Measurements from ENCODE around the gene AKR1C3.
"Not testable (repeated sequence)": the region's sequence is repeated elsewhere in the genome, so short reads cannot be mapped to it uniquely, and the experiment has no call there.

Gene AKR1C3

GRCh38 chr10:5089865-5090264 lies 4.3 kb upstream of the AKR1C3 start:
- FAIRE-seq = no peak

DNA sequence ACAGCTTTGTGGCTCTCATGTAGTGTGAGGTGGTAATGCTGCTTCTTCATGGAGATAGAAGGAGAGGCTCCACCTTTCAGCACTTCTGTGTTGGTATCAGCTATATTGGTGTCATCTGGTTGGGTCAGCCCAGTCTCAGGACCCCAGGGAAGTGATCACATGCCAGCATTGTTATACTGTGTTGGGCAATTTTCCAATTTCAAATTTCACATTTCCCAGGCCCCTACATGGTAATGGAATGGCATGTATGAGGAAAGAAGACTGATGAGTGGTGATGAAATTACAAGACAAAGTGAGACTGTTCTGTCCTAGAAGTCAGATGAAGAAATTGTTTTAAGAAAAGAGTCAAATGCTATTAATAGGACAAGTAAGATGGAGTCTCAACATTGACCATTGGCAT lies 3.7 kb upstream of the AKR1C3 start:
- no peak for FAIRE-seq

GRCh38 chr10:5091196-5091595 lies 3.0 kb upstream of the AKR1C3 start:
- no peak for FAIRE-seq

DNA sequence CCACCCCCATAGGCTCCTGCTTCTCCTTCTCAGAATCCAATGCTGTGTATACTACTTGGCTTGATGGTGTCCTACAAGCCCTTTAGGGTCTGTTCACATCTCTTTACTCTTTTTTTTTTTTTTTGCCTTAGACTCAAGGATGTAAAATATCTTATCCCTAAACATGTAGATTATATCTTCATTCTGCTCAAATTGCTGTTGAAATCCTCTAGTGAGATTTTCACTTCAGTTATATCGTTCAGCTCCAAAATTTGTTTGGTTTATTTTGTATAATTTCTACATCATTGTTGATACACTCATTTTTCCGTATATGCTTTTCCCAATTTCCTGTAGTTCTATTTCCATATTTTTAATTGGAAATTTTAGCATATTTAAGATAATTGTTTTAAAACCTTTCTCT lies 1.8 kb upstream of the AKR1C3 start:
- FAIRE-seq = no peak

- no peak for FAIRE-seq
These were observed 1.1 kb upstream of the AKR1C3 start for GRCh38 chr10:5092848-5093790.

- no peak for FAIRE-seq
These were observed 1.5 kb downstream of the AKR1C3 start for GRCh38 chr10:5095687-5096086.

- FAIRE-seq = no peak
These were observed 1.9 kb downstream of the AKR1C3 start for GRCh38 chr10:5096108-5096507.

DNA sequence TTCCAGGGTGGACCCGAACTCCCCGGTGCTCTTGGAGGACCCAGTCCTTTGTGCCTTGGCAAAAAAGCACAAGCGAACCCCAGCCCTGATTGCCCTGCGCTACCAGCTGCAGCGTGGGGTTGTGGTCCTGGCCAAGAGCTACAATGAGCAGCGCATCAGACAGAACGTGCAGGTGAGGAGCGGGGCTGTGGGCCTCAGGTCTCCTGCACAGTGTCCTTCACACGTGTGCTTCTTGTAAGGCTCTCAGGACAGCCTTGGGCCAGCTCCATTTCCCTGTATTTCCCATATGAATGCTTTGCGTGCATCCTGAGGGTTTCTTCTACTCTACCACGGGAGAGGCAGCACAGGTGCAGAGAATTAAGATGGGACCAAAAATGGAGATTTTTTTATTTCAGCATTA lies 8.3 kb downstream of the AKR1C3 start:
- FAIRE-seq = not testable (repeated sequence)

- FAIRE-seq = no peak
These were observed 9.3 kb downstream of the AKR1C3 start for GRCh38 chr10:5103481-5103880.

DNA sequence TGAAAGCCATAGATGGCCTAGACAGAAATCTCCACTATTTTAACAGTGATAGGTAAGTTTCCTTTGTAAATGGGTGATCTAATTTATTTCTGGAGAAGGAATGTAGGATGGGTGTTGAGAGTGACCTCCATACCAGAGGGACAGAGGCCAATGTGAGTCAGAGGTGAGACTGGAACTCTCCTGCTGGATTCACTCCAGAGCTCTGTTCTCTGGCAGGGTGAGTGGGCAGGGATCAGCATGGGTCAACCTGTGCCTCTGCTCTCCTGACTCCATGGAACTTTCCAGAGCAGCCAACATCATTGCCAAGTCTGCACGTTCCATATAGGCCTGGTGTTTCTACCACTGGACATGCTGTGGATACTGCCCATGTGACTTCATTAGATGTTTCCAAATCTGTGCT lies 11.4 kb downstream of the AKR1C3 start:
- no peak for FAIRE-seq

DNA sequence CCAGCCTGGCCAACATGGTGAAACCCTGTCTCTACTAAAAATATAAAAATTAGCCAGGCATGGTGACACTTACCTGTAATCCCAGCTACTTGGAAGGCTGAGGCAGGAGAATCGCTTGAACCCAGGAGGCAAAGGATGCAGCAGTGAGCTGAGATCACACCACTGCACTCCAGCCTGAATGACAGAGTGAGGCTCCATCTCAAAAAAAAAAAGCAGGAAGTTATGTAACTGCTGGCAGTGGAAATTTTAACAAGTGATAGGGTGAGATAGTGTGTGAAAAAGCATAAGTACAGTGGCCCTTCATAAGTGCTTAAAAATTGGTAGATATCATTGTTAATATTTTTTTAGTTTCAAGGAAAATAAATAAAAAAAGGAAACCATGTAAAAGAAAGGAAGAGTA lies 12.3 kb downstream of the AKR1C3 start:
- FAIRE-seq = no peak

GRCh38 chr10:5107860-5108526 lies 13.8 kb downstream of the AKR1C3 start:
- no peak for FAIRE-seq

GRCh38 chr10:5108658-5109416 lies 14.6 kb downstream of the AKR1C3 start:
- no peak for FAIRE-seq

DNA sequence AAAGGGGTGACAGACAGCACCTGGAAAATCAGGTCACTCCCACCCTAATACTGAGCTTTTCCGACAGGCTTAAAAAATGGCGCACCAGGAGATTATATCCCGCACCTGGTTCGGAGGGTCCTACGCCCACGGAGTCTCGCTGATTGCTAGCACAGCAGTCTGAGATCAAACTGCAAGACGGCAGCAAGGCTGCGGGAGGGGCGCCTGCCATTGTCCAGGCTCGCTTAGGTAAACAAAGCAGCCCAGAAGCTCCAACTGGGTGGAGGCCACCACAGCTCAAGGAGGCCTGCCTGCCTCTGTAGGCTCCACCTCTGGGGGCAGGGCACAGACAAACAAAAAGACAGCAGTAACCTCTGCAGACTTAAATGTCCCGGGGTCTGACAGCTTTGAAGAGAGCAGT lies 15.6 kb downstream of the AKR1C3 start:
- not testable (repeated sequence) for FAIRE-seq

DNA sequence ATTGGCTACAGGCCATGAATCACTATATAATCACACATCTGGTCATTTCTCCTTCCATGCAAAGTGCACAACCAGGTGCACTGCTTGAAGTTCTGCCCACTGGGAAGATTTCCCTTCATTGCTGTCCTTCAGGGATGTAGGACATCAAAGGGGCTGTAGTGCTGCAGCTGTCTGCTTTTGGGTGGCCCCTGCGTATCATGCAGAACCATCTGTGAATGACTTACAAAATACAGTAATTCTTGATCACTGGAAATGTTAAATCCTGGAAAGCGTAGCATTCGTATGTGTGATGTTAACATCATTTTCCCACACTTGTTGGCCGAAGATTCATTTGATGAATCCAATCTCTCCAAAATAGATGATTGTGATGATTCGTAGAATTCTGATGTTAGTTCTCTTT lies 22.4 kb downstream of the AKR1C3 start:
- no peak for FAIRE-seq

GRCh38 chr10:5117026-5117425 lies 22.8 kb downstream of the AKR1C3 start:
- FAIRE-seq = no peak

- FAIRE-seq = not testable (repeated sequence)
These were observed 25.8 kb downstream of the AKR1C3 start for GRCh38 chr10:5119997-5120396.

DNA sequence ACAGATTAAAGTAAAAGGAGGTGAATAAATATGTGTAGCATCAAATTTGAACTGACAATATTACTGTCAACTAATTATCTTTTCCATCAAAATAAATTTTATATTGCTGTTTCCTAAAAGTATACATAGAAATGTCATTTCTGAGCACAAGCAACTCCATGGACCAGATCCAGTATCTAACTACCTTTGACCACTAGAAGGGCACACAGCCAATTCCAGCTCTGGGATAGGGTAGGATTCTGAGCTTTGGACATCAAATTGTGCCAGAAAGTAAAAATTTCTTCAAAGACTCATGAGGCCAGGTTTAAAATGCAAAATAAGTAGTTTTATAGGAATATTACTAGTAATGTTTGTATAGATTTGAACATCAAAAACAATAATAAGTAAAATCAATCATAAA lies 29.7 kb downstream of the AKR1C3 start:
- no peak for FAIRE-seq

GRCh38 chr10:5125315-5126044 lies 31.3 kb downstream of the AKR1C3 start:
- FAIRE-seq = no peak

GRCh38 chr10:5135581-5135980 lies 41.4 kb downstream of the AKR1C3 start:
- no peak for FAIRE-seq

DNA sequence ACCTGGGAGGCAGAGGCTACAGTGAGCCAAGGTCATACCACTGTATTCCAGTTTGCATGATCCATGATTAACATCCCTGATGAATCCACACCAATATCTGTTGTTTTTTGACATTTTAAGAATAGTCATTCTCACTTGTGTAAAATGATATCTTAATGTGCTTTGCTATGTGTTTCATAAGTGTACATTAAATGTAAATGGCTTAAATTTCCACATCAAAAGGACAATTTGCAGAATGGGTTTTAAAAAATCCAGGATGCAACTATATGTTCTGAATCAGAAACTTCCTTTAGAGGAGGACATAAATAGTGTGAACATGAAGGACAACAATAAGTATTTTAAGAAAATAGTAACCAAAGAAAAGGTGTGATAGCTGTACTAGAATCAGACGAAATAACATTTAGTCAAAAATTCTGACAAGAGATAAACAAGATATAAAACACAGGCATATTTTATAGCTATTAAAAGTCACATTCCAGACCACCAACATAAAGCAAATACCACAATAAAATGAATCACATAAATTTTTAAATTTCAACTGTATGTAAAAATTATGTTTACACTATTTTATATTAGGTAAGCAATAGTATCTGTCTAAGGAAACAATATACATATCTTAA lies 42.4 kb downstream of the AKR1C3 start:
- FAIRE-seq = no peak

DNA sequence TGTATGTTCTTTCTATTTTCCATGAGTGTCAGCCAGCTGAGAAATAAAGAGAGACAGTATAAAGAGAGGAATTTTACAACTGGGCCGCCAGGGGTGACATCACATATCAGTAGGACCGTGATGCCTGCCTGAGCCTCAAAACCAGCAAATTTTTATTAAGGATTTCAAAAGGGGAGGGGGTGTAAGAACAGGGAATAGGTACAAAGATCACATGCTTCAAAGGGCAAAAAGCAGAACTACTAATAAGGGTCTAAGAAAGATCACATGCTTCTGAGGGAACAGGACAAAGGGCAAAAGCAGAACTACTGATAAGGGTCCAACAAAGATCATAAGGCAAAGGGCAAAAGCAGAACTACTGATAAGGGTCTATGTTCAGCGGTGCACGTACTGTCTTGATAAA lies 43.5 kb downstream of the AKR1C3 start:
- not testable (repeated sequence) for FAIRE-seq

Measured in G401.6 (cell line).